ENCODE measurements around the gene FOXE3. TPM values are rescaled to one million over a fixed set of nuclear protein-coding genes. Genes with fewer than 3 reads are reported as not detected.
A peak's percentile ranks its signal among the peaks of the same experiment; 100 is the strongest.

FOXE3 gene
- total RNA-seq, 1 donor from 2014 or later, result not detected

GRCh38 chr1:47436979-47437446, 20.9 kb downstream of the FOXE3 start:
- Mint-ChIP-seq H3K36me3 (ENCODE audit: low read depth, unreplicated experiment) (no peaks in the 10 kb centered on the region), H3K27ac (ENCODE audit: unreplicated experiment) (no peak overlapping the region), H3K27me3 (ENCODE audit: unreplicated experiment) (peaks cover 20% of the 10 kb centered on the region), H3K9me3 (ENCODE audit: unreplicated experiment) (no peaks in the 10 kb centered on the region), H3K4me3 (ENCODE audit: unreplicated experiment) (peak overlapping the region; percentile 87), H3K4me1 (ENCODE audit: unreplicated experiment) (peaks cover 31% of the 10 kb centered on the region)
- peak; percentile 34 for DNase-seq (ENCODE audit: low spot score)
- no peak for TF ChIP-seq CTCF (IDR thresholded peaks at IDR 0.05; ENCODE audit: unreplicated experiment)

GRCh38 chr1:47437447-47438164, 21.5 kb downstream of the FOXE3 start, which contains the start of gene FOXD2:
Gene FOXD2 (plus strand): TSS chr1:47438044. CDS start chr1:47438136, 92 bp downstream.
- H3K27ac Mint-ChIP-seq (ENCODE audit: unreplicated experiment), result no peak within 1 kb of the TSS
- peak within 1 kb of the TSS; percentile 87 for H3K4me3 Mint-ChIP-seq (ENCODE audit: unreplicated experiment)
- H3K36me3 Mint-ChIP-seq (ENCODE audit: low read depth, unreplicated experiment), result no peaks in the 10 kb centered on the region
- H3K4me1 Mint-ChIP-seq (ENCODE audit: unreplicated experiment), result peaks cover 26% of the 10 kb centered on the region
- H3K9me3 Mint-ChIP-seq (ENCODE audit: unreplicated experiment), result no peaks in the 10 kb centered on the region
- TF ChIP-seq CTCF (IDR thresholded peaks at IDR 0.05; ENCODE audit: unreplicated experiment), result peak; percentile 100
- peak; percentile 93 for DNase-seq (ENCODE audit: low spot score)
- H3K27me3 Mint-ChIP-seq (ENCODE audit: unreplicated experiment), result peaks cover 19% of the 10 kb centered on the region

GRCh38 chr1:47438165-47439016, 22.3 kb downstream of the FOXE3 start:
- Mint-ChIP-seq H3K36me3 (ENCODE audit: low read depth, unreplicated experiment) (no peaks in the 10 kb centered on the region), H3K27me3 (ENCODE audit: unreplicated experiment) (peaks cover 13% of the 10 kb centered on the region), H3K9me3 (ENCODE audit: unreplicated experiment) (no peaks in the 10 kb centered on the region), H3K4me1 (ENCODE audit: unreplicated experiment) (peaks cover 24% of the 10 kb centered on the region), H3K4me3 (ENCODE audit: unreplicated experiment) (no peak overlapping the region), H3K27ac (ENCODE audit: unreplicated experiment) (no peak overlapping the region)
- no peak for DNase-seq (ENCODE audit: low spot score)
- TF ChIP-seq CTCF (IDR thresholded peaks at IDR 0.05; ENCODE audit: unreplicated experiment), result no peak

GRCh38 chr1:47439017-47439818, 23.1 kb downstream of the FOXE3 start:
- H3K9me3 Mint-ChIP-seq (ENCODE audit: unreplicated experiment), result no peaks in the 10 kb centered on the region
- no peak for DNase-seq (ENCODE audit: low spot score)
- H3K27me3 Mint-ChIP-seq (ENCODE audit: unreplicated experiment), result peaks cover 17% of the 10 kb centered on the region
- no peak overlapping the region for H3K4me3 Mint-ChIP-seq (ENCODE audit: unreplicated experiment)
- H3K27ac Mint-ChIP-seq (ENCODE audit: unreplicated experiment), result peak overlapping the region; percentile 18
- no peaks in the 10 kb centered on the region for H3K36me3 Mint-ChIP-seq (ENCODE audit: low read depth, unreplicated experiment)
- TF ChIP-seq CTCF (IDR thresholded peaks at IDR 0.05; ENCODE audit: unreplicated experiment), result peak; percentile 13
- H3K4me1 Mint-ChIP-seq (ENCODE audit: unreplicated experiment), result peaks cover 28% of the 10 kb centered on the region

All from endothelial cell (in vitro differentiated cells).